ENCODE results near the gene PARD3B. TPM values are rescaled to one million over a fixed set of nuclear protein-coding genes. Genes with fewer than 3 reads are reported as not detected.

PARD3B gene
- total and polyA plus RNA-seq, 5 donors from 2014 or later, result 0.03 to 0.68 (median 0.08) TPM; not detected in 1

- Histone ChIP-seq H3K27ac (ENCODE audit: insufficient read depth, low read length, poor library complexity, severe bottlenecking) (no peak overlapping the region), H3K27me3 (ENCODE audit: control insufficient read depth, insufficient read depth, low read length) (no peaks in the 10 kb centered on the region), H3K9me3 (ENCODE audit: control insufficient read depth in 2 of 2, low read length in 2 of 2) (no peaks in the 10 kb centered on the region), H3K4me3 (ENCODE audit: low read depth, low read length) (no peak overlapping the region), H3K36me3 (ENCODE audit: control insufficient read depth, insufficient read depth, low read length) (no peaks in the 10 kb centered on the region), H3K4me1 (ENCODE audit: control insufficient read depth, insufficient read depth, low read length, poor library complexity, severe bottlenecking) (no peaks in the 10 kb centered on the region)
- no peaks in the 10 kb centered on the region for H3K27me3 Mint-ChIP-seq
- H3K9me3 Mint-ChIP-seq, result peaks cover 0 to 2% (median 0%) of the 10 kb centered on the region in 7 donors
- H3K36me3 Mint-ChIP-seq, result no peaks in the 10 kb centered on the region
- H3K4me1 Mint-ChIP-seq, result no peaks in the 10 kb centered on the region
- no peak for ATAC-seq (ENCODE audit: low read depth in 2 of 2)
- no peak for DNase-seq
- H3K4me3 Mint-ChIP-seq, result no peak overlapping the region
- H3K27ac Mint-ChIP-seq, result no peak overlapping the region
Observed at GRCh38 chr2:205448189-205448588, 902.9 kb downstream of the PARD3B start.

DNA sequence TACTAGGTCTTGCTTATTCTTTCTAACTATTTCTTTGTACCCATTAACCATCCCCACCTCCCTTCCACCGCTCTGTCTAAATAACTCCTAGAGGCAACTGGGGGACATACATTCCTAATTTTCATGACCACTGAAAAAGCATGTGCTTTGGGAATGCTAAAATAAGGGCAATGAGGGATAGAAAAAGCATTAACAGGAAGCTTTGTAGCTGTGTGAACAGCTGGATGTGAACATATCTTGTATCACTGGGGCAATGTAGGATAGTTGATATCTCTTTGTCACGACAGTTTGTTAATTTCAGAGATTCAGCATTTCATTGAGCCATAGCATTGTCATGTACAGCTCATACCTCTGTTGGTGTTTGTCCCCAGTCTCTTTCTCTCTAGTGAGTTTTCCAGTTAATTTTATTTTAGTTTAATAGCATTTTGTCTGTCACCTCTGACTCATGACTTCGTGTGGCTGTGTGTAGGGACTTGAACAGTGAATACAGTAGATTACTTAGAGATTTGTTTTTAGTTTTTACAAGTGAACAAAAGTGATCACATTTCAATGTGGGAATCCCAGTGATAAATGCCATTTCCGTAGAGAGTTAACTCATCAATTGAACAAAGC lies 906.7 kb downstream of the PARD3B start:
- DNase-seq (no peak), ATAC-seq (ENCODE audit: low read depth in 2 of 2) (no peak)
- Histone ChIP-seq H3K4me1 (ENCODE audit: control insufficient read depth, insufficient read depth, low read length, poor library complexity, severe bottlenecking) (no peaks in the 10 kb centered on the region), H3K9me3 (ENCODE audit: control insufficient read depth in 2 of 2, low read length in 2 of 2) (no peaks in the 10 kb centered on the region), H3K27ac (ENCODE audit: insufficient read depth, low read length, poor library complexity, severe bottlenecking) (no peak overlapping the region), H3K4me3 (ENCODE audit: low read depth, low read length) (no peak overlapping the region), H3K27me3 (ENCODE audit: control insufficient read depth, insufficient read depth, low read length) (no peaks in the 10 kb centered on the region), H3K36me3 (ENCODE audit: control insufficient read depth, insufficient read depth, low read length) (no peaks in the 10 kb centered on the region)
- Mint-ChIP-seq H3K4me1 (no peaks in the 10 kb centered on the region), H3K27me3 (no peaks in the 10 kb centered on the region), H3K36me3 (no peaks in the 10 kb centered on the region), H3K4me3 (no peak overlapping the region), H3K27ac (no peak overlapping the region), H3K9me3 (peaks cover 0 to 4% (median 0%) of the 10 kb centered on the region in 7 donors)

DNA sequence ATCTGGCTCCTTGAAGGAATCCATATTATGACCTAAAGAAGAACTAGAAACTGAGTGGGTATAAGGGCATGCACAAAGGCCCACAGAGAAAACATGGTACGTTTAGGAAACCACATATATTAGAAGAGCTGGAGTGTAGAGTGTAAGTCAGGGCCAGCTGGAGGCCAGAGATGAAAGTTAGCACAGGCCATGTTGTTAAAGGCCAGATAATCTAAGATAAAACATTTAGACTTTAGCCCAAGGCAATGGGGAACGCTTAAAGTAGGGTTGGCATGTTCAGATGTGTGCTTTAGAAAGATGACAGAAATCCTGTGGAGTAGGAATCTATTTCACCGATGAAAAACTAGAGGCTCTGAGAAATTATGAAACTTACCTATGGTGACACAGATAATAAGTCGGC lies 907.9 kb downstream of the PARD3B start:
- DNase-seq (no peak), ATAC-seq (ENCODE audit: low read depth in 2 of 2) (no peak)
- Histone ChIP-seq H3K4me3 (ENCODE audit: low read depth, low read length) (no peak overlapping the region), H3K9me3 (ENCODE audit: control insufficient read depth in 2 of 2, low read length in 2 of 2) (no peaks in the 10 kb centered on the region), H3K36me3 (ENCODE audit: control insufficient read depth, insufficient read depth, low read length) (no peaks in the 10 kb centered on the region), H3K4me1 (ENCODE audit: control insufficient read depth, insufficient read depth, low read length, poor library complexity, severe bottlenecking) (no peaks in the 10 kb centered on the region), H3K27me3 (ENCODE audit: control insufficient read depth, insufficient read depth, low read length) (no peaks in the 10 kb centered on the region), H3K27ac (ENCODE audit: insufficient read depth, low read length, poor library complexity, severe bottlenecking) (no peak overlapping the region)
- Mint-ChIP-seq H3K9me3 (peaks cover 0 to 4% (median 0%) of the 10 kb centered on the region in 7 donors), H3K27ac (no peak overlapping the region), H3K27me3 (no peaks in the 10 kb centered on the region), H3K36me3 (no peaks in the 10 kb centered on the region), H3K4me3 (no peak overlapping the region), H3K4me1 (no peaks in the 10 kb centered on the region)

GRCh38 chr2:205456682-205457081 lies 911.4 kb downstream of the PARD3B start:
- Mint-ChIP-seq H3K27ac (no peak overlapping the region), H3K9me3 (peaks cover 0 to 4% (median 0%) of the 10 kb centered on the region in 7 donors), H3K27me3 (no peaks in the 10 kb centered on the region), H3K4me1 (no peaks in the 10 kb centered on the region), H3K36me3 (no peaks in the 10 kb centered on the region), H3K4me3 (no peak overlapping the region)
- H3K36me3 ChIP-seq (ENCODE audit: control insufficient read depth, insufficient read depth, low read length), result no peaks in the 10 kb centered on the region
- no peak overlapping the region for H3K4me3 ChIP-seq (ENCODE audit: low read depth, low read length)
- H3K27ac ChIP-seq (ENCODE audit: insufficient read depth, low read length, poor library complexity, severe bottlenecking), result no peak overlapping the region
- peaks cover 5% of the 10 kb centered on the region for H3K27me3 ChIP-seq (ENCODE audit: control insufficient read depth, insufficient read depth, low read length)
- no peaks in the 10 kb centered on the region for H3K4me1 ChIP-seq (ENCODE audit: control insufficient read depth, insufficient read depth, low read length, poor library complexity, severe bottlenecking)
- no peaks in the 10 kb centered on the region for H3K9me3 ChIP-seq (ENCODE audit: control insufficient read depth in 2 of 2, low read length in 2 of 2)
- ATAC-seq (ENCODE audit: low read depth in 2 of 2) (no peak), DNase-seq (no peak)

DNA sequence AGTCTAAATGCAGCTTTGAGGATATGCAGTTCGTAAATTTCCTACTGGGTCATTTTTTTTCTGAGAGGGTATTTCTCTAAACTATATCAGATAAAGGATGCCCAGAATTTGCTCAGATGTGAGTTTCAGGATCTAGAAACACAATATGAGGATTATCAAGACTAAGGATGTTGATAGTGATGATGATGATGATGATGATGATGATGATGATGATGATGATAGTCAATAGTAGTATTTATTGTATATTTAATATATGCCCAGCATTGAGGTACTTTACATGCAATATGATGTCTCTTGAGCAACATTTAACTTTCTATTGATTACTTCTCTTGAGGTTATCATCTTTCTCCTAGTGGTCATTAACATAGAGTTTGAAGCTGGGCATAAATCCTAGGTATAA lies 914.9 kb downstream of the PARD3B start:
- Histone ChIP-seq H3K4me1 (ENCODE audit: control insufficient read depth, insufficient read depth, low read length, poor library complexity, severe bottlenecking) (no peaks in the 10 kb centered on the region), H3K36me3 (ENCODE audit: control insufficient read depth, insufficient read depth, low read length) (no peaks in the 10 kb centered on the region), H3K27me3 (ENCODE audit: control insufficient read depth, insufficient read depth, low read length) (peaks cover 9% of the 10 kb centered on the region), H3K27ac (ENCODE audit: insufficient read depth, low read length, poor library complexity, severe bottlenecking) (no peak overlapping the region), H3K4me3 (ENCODE audit: low read depth, low read length) (no peak overlapping the region), H3K9me3 (ENCODE audit: control insufficient read depth in 2 of 2, low read length in 2 of 2) (no peaks in the 10 kb centered on the region)
- no peak overlapping the region for H3K27ac Mint-ChIP-seq
- no peaks in the 10 kb centered on the region for H3K36me3 Mint-ChIP-seq
- H3K27me3 Mint-ChIP-seq, result no peaks in the 10 kb centered on the region
- ATAC-seq (ENCODE audit: low read depth in 2 of 2), result no peak
- H3K4me1 Mint-ChIP-seq, result no peaks in the 10 kb centered on the region
- no peak overlapping the region for H3K4me3 Mint-ChIP-seq
- no peak for DNase-seq
- peaks cover 0 to 4% (median 0%) of the 10 kb centered on the region in 7 donors for H3K9me3 Mint-ChIP-seq

GRCh38 chr2:205461169-205461568 lies 915.9 kb downstream of the PARD3B start:
- Histone ChIP-seq H3K4me1 (ENCODE audit: control insufficient read depth, insufficient read depth, low read length, poor library complexity, severe bottlenecking) (no peaks in the 10 kb centered on the region), H3K9me3 (ENCODE audit: control insufficient read depth in 2 of 2, low read length in 2 of 2) (no peaks in the 10 kb centered on the region), H3K4me3 (ENCODE audit: low read depth, low read length) (no peak overlapping the region), H3K27ac (ENCODE audit: insufficient read depth, low read length, poor library complexity, severe bottlenecking) (no peak overlapping the region), H3K36me3 (ENCODE audit: control insufficient read depth, insufficient read depth, low read length) (no peaks in the 10 kb centered on the region), H3K27me3 (ENCODE audit: control insufficient read depth, insufficient read depth, low read length) (peaks cover 9% of the 10 kb centered on the region)
- ATAC-seq (ENCODE audit: low read depth in 2 of 2) (no peak), DNase-seq (no peak)
- Mint-ChIP-seq H3K9me3 (peaks cover 0 to 4% (median 0%) of the 10 kb centered on the region in 7 donors), H3K4me3 (no peak overlapping the region), H3K4me1 (no peaks in the 10 kb centered on the region), H3K27me3 (no peaks in the 10 kb centered on the region), H3K36me3 (no peaks in the 10 kb centered on the region), H3K27ac (no peak overlapping the region)

DNA sequence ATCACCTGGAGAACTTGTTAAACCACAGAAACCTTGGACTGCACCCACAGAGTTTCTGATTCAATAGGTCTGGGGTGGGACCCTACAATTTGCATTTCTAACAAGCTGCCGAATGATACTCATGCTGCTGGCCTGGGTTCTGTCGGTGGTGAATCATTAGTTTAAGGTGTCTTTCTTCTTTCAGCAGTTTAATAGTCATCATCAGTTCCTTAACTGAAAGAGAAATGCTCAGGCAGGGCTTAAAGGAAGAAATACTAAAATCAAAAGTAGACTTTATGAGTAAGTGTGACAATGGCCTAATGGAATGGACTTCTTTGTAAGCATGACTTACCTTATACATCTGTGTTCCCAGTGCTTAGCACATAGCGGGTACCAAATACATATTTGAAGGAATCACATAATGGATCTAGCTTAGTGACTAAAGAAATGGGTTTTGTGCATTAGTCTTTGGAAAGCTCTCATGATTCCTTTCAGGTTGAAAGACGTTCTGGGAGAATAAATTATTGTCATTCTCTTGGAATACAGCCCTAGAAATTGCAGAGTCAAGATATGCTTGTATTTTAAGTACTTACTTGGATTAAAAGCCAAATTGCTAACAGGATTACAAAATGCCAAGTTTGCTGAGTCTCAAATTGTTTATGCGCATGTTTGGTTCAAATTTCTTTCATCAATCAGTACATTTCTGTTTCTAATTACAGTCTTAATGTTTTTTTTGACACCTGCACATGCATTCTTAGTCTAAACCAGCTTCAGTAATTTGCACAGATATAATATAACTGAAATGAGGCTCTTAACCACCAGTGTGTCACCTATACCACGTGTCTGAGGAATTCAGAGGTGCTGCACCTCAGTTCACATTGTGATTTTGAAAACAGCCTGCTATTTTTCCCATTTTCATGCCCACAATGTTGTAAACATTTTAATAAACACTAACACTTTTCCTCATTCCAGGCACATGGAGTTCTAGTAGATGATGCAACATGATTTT lies 916.7 kb downstream of the PARD3B start:
- H3K4me3 ChIP-seq (ENCODE audit: low read depth, low read length), result no peak overlapping the region
- Mint-ChIP-seq H3K4me1 (no peaks in the 10 kb centered on the region), H3K36me3 (no peaks in the 10 kb centered on the region), H3K4me3 (no peak overlapping the region), H3K27ac (peak overlapping the region in 1 of 3 donors; percentile 6), H3K27me3 (no peaks in the 10 kb centered on the region), H3K9me3 (peaks cover 0 to 4% (median 0%) of the 10 kb centered on the region in 7 donors)
- DNase-seq, result no peak
- H3K27ac ChIP-seq (ENCODE audit: insufficient read depth, low read length, poor library complexity, severe bottlenecking), result no peak overlapping the region
- H3K27me3 ChIP-seq (ENCODE audit: control insufficient read depth, insufficient read depth, low read length), result peaks cover 9% of the 10 kb centered on the region
- ATAC-seq (ENCODE audit: low read depth in 2 of 2), result no peak
- H3K9me3 ChIP-seq (ENCODE audit: control insufficient read depth in 2 of 2, low read length in 2 of 2), result no peaks in the 10 kb centered on the region
- no peaks in the 10 kb centered on the region for H3K4me1 ChIP-seq (ENCODE audit: control insufficient read depth, insufficient read depth, low read length, poor library complexity, severe bottlenecking)
- no peaks in the 10 kb centered on the region for H3K36me3 ChIP-seq (ENCODE audit: control insufficient read depth, insufficient read depth, low read length)

All from CD4-positive, CD25-positive, alpha-beta regulatory T cell (primary cell).